ENCODE results near the gene MEG3.

The MEG3 gene

DNA sequence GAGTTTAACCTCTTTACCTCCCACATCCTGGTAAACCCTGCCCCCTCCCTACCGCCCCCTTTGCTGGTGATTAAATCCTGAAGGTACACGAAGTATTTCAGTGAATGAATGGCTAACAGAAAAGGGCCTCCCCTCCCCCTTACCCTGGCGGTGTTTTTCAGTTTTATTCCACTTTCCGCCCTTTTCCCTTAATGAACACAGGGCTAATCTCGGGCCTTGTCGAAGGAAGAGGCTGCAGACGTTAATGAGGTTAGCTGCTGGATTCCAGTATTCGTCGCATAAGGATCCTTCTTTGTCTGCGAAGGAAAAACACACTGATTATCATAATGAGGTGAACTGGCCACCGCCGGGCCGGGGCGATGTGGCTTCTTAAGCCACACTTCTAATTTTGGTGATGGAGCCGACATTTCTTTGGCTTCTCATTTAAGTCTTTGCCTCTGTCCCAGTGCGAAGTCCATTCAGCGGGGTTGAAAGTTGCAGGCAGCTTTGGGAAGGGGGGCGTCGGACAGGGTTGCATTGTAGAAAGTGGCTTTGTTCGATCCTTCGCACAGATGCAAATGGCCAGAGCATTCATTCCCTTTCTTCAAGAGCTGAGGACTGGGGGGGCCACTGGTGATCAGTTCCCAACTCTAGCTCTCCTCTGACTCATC, 6.5 kb downstream of the MEG3 start:
- no peak for DNase-seq (ENCODE audit: low read depth in 2 of 2)

DNA sequence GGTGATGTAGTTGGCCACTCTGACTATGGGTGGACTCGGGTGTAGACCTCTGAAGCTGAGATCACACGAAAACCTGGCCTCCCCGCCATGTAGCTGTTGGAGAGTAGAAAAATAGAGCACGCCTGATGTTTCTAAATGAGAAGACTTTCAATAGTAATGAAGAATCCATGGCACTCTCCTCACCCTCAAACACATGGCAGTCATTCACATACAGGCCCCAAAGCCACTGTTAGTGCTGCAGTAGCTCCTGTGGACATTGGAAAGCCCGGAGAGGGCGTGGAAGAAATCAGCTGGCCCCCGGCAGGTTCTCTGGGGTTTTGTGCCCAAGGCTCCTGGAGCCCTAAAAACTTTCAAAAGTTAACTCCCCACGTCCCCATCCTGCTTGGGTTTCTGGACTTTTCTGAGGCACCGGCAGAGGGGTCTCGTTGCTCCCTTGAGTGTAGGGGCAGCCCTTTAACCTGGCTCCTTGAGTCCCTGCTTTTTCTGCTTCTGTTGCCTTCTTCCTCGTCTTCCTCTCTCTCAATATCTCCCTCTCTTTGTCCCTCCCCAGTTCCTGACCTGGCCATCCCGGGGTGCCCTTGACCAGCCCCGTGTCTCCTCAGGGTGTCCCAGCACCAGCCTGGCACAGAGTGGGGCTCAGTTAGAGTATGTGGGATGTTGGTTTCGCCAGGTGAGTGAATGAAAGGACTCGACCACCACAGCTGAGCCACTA, 8.3 kb downstream of the MEG3 start:
- no peak for DNase-seq (ENCODE audit: low read depth in 2 of 2)

DNA sequence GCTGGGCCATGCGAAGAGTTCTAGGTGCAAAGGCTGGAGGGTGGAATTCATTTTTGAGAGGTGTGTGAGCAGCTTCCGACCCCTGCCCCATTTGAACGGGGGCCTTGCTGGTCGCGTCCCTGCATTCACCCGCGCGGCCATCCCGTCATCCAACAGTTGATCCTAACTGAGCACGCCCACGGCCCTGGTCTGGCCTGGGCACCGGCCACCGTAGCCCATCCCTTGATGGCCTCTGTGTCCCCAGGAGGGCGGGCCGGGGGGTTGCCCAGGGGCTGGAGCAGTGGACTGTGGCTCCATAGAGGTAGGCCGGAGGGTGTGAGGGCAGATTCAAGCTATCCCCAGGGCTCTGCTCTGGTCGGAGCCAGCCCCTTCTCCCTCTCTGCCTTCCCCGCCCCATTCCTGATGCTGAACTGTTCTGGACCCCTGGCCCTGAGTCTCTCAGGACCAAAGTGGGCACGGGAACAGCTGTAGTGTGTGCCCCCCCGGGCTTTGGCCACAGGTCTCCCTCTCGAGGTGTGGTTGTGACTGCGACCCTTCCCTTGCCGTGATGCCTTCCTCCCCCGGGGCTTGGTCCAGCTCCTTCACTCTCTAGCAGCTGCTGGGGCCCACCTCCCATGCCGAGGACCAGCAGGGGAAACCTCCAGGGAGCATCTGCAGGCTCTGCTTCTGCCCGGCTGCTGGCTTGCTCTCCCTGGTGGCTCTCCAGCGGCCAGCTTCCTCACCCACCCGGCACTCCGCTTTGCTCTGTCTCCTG, 9.1 kb downstream of the MEG3 start:
- no peak for DNase-seq (ENCODE audit: low read depth in 2 of 2)

DNA sequence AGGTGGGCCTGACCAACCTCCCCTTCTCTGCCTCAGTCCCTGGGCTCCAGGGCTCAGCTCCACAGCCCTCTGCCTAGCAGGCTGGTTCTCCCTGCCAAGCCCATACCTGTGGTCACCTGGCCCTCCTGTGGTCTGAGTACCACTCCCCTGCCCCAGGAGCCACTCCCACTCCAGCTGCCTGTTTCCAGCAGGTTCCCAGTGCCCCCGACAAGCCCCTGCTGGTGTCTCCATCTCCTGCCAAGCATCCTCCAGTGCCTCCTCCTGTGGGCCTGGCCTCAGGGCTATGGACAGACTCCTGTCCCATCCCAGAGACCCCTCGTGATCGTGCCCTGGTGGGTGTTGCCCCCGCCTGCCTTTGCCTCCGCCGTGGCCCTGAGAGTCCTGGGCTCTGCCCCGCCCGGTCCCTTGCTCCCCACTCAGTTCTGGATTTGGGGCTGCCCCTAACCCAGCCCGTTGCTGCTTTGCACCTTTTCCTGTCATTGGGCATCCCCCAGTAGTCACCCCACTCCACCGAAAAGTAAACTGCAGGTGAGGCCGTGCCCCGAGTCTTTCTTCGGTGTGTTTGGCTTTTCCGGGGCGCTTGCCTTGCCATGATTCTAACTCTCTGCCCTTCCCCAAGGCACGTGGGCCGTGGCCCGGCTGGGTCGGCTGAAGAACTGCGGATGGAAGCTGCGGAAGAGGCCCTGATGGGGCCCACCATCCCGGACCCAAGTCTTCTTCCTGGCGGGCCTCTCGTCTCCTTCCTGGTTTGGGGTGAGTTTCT, 9.8 kb downstream of the MEG3 start:
- no peak for DNase-seq (ENCODE audit: low read depth in 2 of 2)

DNA sequence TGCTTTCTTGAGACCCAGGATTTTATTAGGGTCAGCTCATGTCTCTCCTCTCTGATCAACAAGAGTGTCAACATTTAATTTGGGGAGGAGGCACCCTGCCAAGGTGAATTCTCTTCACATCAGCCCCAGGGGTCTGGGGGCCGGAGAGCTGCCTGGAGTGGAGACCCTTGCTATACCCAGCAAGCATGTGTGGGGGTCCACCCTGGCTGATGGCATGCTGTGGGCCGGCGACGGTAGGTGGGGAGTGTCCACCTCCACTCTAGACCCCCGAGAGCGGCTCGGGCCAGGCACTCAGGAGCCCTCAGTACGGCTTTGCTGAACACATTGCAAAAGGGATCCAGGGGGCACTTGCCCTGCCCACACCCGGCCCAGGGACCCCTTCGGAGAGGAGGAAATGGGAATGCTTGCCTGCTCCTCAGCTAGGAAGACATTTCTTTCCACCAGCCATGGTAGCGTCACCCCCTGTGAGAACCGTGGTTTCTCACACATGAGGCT, 10.4 kb downstream of the MEG3 start:
- no peak for DNase-seq (ENCODE audit: low read depth in 2 of 2)

DNA sequence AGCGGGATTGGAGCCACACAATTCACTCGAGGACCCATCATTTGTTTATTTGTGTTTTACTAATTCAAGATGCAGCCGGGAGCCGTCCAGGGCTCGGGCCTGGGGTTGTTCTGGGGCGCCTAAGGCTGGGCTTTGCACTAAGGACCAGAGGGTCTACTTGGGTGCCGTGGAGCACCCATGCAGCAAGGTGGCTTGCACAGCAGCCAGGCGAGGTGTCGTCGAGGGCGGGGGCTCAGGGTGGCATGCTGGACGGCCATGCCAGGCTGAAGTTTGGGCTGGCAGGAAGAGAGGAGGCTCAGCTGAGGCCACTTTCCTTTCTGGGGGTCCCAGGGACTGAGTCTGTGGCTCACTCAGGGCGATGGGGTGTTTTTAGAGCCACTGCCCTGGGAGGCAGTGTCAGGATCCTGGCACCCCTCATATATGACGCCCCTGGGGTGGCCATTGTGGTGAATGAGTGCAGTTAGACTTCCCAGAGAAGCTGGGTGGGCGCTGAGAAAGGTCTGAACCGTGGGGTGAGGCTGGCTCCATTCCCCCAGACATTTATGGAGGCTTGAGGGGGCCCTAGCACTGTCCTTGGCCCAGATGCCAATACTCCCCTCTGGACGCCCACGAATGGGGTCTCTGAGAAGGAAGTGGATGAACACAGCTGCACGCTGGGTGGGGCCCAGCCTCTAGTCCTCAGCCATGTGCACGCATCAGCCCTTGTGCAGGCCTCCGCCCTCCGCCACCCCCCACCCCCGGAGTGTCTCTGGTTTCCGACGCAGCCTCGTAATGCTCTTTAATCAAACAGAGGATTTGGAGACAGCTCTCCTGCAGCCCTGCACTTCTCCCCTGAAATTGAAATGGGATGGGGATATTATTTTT, 11.3 kb downstream of the MEG3 start:
- no peak for DNase-seq (ENCODE audit: low read depth in 2 of 2)

DNA sequence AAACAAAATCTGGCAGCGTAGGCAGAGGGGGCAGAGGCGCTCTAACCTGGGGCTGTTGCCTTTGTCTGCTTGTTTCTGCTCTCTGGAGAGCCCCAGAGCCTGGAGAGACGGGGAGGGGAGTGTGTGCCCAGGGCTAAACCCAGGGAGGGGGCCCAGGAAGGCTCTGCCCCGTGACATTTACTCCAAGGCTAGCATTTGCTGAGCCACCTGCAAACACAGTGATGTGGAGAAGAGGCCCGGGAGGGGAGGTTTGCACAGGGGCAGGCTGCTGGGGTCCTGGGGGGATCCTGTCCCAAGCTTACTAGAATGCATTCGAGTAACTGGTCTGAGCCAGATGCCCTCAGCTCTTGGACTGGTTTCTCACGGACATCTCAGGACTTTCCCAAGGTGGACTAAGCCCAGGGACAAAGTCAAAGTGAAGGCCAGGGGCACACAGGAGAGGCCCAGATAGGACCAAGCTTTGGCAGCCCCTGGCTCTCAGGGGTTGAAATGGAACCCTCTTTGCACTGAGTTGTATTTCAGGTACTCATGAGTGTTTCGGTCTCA, 12.0 kb downstream of the MEG3 start:
- no peak for DNase-seq (ENCODE audit: low read depth in 2 of 2)

DNA sequence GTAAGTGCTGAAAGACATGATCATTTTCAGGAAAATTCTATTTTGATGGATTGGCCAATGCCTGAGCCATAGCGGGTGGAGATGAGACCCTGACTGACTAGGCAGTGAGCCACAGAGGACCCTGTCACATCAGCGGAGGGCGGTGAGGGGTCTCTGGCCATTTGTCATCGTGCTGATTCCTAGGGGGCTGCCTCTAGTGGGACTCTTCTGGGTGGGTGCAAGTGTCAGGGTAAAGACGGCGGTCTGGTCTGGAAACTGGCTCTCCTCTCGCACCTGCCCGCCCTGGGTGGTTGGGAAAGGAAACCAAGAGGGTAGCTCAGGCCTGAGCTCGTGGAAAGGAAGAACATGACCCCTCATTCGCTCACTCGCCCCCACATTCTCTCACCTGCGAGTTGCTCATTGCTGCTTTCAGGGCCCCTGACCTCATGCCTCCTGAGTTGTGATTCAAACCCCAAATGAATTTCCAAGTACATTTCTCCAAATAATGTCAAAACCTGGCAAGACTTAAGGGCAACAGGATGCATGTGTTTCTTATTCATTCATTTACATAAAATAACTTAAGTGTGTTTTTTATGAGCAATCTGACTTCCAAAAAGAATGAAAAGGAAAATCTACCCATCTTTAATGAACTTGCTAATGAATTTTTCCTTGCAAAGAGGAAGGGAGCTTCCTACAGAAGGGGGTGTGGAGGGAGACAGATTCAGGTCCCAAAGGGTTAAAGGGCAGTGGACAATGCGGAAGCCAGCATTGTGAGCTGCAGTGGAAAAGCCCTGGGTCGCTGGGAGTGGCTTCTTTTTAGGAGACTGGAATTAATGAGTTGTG, 12.8 kb downstream of the MEG3 start:
- no peak for DNase-seq (ENCODE audit: low read depth in 2 of 2)

DNA sequence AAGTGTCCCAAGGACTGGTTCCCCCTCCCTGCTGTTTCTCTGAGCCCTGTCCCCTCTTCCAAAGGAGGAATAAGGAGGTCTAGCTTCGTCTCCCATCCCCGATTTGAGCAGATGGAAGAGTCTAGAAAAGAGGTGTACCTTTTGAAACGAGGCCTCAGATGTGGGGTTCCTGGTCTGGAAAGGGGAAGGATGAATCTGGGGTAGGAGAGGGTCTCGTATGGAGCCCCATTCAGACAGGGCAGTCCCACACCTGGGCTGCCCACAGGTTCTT, 13.3 kb downstream of the MEG3 start:
- DNase-seq (ENCODE audit: low read depth in 2 of 2): no peak

DNA sequence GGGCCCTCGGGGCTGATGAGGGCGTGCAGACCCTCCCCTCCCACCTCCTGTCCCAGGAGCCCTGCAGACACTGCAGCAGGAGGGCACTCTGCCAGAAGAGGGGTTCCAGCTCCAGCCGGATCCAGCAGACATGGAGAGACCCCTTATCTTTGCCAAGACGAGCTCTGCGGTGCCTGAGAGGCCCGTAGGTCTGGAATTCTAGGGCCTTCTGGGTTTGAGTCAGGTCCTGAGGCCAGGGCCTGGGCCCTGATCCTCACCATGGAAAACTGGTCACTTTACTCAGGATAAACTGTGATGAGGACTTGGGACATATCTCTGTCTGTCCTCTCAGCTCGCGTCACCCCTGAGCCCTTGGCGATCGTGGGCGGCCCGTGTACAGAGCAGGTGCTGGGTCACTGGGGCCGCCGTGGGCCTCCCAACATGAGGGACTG, 13.8 kb downstream of the MEG3 start:
- DNase-seq (ENCODE audit: low read depth in 2 of 2): no peak

DNA sequence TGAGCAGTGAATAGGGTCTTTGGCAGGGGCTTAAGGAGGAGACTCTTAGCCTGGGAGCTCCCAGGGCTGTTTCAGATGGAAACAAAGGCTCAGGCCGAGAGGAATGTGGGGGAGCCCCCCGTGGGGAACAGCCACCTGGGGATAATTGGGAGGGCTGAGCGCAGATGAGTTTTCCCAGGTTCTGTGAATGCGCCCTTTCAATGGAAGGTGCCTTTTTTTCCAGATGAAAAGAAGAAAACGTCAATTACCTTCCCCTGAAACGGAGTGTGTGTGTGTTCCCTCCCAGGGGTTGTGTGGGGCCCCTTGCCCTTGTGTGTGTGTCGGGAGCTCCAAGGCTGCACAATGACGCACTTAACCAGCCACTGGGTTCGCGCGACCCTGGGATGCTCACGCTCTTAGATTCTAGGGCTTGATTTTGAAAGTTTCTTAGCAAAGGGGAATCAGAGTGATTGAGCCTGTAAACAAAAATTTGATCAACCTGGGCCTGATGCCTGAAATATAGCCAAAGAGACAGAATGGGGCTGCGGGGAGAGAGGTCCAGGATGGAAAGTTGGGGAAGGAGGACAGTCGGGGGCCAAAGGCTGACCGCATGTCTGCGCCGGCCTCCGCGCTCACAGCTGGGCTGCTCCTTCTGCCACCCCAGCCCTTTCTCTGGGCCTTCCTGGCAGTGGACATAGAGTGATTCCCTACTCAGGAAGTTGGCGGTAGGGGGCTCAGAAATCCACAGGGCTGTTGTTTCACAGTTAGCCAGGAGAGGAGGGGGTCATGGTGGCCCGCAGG, 14.6 kb downstream of the MEG3 start:
- no peak for DNase-seq (ENCODE audit: low read depth in 2 of 2)

DNA sequence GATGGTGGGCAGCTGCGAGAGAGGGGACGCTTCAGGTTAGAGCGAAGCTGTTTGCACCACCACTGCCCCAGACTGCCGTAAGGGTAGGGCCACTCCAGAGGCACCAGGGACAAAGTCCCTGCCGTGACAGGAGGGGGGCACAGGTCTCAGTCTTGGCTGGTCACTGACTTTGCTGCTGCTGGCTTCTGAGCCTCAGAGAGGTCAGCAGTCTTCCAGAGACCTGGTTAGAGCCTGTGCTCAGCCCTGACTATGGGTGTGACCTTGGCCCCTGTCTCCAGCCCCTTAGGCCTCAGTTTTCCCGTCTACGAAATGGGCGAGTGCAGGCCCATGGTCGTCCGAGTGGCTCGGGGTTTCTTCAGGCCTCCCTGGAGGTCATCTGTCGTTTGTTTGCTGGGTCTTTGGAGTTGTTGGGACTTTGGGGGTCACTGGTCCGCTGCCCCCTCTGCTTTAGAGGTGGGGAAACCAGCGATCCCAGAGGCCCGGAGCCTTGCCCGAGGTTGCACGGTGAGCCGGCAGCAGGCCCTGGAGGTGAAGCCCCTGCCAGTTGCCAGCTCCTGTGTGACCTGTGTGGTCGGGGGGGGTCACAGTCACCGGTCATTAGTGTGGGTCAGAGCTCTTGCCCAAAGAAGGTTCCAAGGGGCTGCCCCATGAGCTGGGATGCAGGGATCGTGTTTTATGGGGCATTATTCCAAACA, 15.3 kb downstream of the MEG3 start:
- DNase-seq (ENCODE audit: low read depth in 2 of 2): no peak

DNA sequence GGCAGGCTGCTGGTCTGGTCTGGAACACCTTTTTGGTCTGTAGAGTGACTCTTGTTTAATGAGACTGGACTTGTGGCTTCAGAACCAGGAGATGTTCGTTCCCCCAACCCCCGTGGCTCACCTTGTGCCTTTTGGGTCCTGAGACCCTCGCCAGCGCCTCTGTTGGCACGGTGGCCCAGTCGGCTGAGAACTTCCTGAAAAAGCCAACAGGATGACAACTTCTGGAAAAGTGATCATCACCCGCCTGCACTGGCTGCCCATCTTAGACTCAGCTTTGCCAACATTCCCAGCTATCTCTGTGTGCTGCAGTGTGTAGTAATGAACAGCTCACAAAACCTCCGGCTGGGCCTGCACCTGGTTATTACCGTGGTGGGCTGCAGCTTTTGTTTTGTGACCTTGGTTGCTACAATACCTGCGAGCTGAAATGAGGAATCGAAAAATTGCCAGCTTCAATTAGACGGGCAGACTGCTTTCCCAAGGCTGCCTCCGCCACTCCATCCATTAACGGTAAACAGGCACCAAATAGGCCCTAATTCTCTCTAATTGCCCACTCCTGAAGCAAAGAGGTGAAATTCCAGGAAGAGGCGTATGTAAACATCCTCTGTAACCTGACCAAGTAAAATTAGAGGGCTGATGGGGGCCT, 16.0 kb downstream of the MEG3 start:
- no peak for DNase-seq (ENCODE audit: low read depth in 2 of 2)

DNA sequence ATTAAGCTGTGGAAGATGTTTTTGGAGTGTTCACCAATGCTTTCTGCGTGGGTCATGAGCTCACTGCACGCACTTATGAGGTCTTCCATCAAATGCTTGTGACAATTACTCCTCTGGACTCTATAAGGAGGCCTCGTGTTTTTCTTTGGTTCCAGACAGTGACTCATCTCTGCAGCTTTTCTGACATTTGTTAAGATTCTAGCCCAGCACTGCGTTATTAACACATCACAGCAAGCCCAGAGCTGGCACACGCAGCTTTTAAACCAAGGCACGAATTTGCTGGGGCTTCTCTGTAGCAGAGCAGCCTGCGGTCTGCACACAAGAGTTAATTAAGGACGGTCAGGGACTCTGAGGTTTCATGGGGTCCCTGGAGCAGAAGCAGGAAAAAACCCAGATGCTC, 16.9 kb downstream of the MEG3 start:
- peak; percentile 67 to 71 for DNase-seq (ENCODE audit: low read depth in 2 of 2)

DNA sequence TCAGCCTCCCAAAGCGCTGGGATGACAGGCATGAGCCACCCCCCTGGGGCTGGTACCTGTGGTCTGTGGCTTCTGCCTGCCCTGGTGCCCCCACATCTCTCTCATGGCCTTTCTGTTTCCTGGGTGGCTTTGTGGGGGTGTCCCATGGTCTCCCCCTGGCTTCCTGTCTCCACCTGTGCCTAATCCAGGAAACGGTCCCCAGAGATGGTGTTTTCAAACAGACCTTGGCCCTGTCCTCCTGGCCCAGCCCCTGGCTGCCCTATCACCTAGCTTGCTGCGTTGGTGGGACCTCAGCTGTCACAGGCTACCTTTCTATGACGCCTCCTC, 18.1 kb downstream of the MEG3 start:
- DNase-seq (ENCODE audit: low read depth in 2 of 2): no peak

DNA sequence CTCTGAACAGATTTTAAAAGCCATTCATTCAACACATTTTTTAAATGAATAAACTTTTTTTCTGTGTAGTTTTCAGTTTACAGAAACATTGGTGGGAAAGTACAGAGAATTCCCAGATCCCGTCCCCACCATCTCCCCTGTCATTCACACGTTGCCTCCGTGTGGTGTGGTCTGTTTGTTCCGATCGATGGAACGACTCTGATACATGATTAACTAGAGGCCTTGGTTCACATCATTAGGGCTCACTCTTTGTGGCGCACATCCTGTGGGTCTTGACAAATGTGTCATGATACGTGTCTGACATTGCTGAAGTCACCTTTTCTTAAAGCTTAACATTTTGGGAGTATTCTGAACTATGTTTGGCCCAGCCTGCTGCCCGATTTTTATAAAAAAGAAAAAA, 18.5 kb downstream of the MEG3 start:
- DNase-seq (ENCODE audit: low read depth in 2 of 2): no peak

DNA sequence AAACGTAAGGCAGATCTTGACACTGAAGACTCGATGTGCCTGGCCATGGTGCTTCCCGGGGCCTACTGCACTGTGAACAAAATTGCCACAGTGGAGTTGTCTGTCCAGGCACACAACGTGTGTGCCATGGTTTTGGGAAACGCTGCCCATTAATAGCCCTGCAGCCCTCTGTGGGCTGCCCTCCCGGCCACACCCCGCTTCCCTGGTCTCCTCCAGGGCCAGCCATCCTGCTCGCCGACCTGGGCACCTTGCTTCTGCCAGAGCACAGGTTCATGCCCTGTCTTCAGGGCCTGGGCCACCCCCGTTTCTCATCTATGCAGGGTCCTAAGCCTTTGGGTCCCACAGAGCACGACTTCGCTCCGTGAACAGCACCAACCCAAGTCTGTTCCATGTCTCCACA, 18.9 kb downstream of the MEG3 start:
- no peak for DNase-seq (ENCODE audit: low read depth in 2 of 2)

DNA sequence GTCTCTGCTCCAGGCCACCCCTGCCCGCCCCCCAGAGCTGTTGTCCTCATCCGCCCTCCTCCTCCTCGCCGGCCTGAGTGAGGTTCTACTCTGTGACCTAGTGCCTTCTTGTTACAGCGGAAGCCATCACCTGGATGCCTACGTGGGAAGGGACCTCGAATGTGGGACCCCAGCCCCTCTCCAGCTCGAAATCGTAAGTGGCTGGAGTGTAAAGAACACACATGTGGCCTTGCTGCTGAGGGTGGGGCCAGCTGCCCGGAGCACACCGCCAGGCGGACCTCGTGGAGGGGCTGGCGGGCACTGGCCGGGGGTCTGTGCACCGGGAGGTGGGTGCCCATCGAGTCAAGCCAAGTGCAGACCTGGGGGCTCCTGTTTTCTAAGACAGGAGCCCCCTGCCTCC, 19.4 kb downstream of the MEG3 start:
- DNase-seq (ENCODE audit: low read depth in 2 of 2): no peak

Measured in fibroblast of skin of left quadriceps (primary cell).